Stimulated activated CD8-positive, alpha-beta memory T cell treated with anti-CD3 and anti-CD28 coated beads, Interleukin-12 subunit alpha, Interleukin-12 subunit beta, amount 100 ng/mL, for 24 hours (primary cell): ENCODE results near the gene PLCB1.
"Not testable (repeated sequence)": the region's sequence is repeated elsewhere in the genome, so short reads cannot be mapped to it uniquely, and the experiment has no call there.

ENCODE experiments used
- DNase-seq: peaks from one replicate; pipeline ENCODE4 v3.0.0-alpha.2; 2020; ENCODE audit errors: extremely low read depth

Gene PLCB1

DNA sequence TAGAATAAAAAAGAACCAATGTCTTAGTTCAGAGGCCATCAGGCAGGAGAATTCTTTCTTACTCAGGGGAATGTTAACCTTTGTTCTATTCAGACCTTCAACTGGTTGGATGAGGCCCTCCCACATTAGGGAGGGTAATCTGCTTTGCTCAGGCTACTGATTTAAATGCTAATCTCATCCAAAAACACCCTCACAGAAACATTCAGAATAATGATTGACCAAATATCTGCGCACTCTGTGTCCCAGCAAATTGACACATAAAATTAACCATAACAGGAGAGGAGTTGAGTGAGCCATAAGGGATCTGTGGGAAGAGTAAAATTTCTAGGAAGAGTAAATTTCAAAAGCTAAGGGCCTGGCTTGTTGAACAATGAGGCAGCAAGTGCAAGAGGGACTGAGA is 702.8 kb downstream of the PLCB1 start:
- no peak for DNase-seq

DNA sequence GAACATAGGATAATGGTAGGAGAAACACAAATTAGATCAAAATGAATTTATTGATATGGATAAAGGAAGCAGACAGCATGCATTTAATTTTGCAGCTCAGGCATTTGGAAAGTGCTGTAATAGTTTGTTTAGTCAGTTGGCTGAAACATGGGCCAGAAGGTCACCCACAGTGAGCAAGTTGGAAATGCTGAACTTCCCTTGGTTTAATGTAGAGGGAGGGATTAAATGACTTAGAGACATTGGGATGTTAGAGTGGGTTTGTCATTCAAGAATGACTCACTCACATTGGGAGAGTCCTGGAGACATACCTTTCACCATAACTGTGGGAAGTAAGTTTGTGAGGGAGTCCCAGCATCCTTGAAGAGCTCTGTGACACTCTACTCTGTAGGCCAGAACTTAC is 705.3 kb downstream of the PLCB1 start:
- no peak for DNase-seq

DNA sequence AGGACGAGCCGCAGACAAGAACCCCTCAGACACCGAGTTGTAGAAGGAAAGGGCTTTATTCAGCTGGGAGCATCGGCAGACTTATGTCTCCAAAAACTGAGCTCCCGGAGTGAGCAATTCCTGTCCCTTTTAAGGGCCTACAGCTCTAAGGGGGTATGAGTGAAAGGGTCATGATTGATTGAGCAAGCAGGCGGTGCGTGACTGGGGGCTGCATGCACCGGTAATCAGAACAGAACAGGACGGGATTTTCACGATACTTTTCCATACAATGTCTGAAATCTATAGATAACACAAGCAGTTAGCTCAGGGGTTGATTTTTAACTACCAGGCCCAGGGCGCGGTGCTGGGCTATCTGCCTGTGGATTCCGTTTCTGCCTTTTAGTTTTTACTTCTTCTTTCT is 710.5 kb downstream of the PLCB1 start:
- no peak for DNase-seq

DNA sequence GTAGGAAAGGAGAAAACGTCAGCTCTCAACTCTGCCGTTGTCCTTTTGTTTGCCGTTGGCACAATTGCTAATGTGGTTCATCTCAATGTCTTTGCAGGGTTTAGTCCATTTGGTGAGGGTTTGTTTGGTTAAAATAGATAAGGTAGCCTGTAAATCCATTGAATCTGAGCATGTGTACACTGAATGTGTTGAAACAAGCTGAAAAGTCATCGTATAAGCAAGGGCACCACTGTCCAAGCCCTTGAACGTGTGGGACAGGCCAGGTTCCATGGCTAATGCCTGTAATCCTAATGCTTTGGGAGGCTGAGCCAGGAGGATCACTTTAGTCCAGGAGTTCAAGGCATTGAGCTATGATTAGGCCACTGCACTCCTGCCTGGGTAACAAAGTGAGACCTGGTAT is 712.1 kb downstream of the PLCB1 start:
- no peak for DNase-seq

DNA sequence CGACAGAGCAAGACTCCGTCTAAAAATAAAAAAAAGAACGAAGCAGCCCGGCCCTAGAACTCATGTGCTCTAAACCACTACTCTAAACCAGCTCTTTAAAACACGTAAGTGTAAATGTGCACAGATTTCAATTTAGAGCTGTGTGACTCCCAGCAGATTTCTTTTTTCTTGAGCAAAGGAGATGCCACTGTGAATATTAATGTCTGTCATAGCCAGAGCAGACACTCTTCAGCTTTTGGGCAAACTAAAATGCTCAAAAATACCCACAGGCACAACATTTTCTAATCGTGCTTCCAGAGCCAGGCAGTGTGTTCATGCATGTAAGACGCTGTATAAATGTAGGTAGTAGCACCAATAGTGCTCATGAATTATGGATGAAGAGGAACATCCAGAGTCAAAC is 717.9 kb downstream of the PLCB1 start:
- DNase-seq = no peak

DNA sequence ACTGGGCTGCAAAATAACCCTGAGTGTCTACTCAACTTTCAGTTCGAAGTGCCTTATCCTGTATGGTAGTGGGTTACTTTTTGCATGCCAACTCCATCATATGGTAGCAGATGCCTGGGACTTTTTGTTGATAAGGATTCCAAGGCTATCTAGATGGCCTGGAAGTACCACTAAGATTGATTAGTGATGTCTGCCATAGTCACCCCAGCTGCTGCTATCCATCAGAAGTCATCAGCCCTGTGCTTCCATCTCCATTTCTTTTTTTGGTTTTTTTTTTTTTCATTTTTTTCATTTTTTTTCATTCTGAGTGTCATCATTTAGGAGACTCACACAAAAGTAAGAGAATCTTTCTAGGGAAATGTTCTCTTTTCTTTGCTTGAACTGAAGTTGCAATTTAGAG is 719.4 kb downstream of the PLCB1 start:
- DNase-seq = no peak

DNA sequence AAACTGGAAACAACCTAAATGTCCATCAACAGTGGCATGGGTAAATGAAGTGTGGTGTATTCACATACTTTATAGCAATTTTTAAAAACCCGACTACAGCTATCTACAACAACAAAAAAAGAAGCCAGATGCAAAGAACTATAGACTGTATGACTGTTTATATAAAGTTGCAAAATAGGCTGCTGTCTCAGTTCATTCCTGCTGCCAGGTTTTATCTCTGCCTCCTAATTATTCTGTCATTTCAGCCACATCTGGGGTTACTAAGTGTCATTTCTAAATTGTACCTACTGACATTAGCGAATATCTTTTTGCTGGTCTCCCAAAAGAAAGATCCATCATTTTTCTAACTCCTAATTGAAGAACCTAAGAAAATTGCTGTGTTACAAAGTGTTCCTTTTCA is 719.9 kb downstream of the PLCB1 start:
- DNase-seq = not testable (repeated sequence)

DNA sequence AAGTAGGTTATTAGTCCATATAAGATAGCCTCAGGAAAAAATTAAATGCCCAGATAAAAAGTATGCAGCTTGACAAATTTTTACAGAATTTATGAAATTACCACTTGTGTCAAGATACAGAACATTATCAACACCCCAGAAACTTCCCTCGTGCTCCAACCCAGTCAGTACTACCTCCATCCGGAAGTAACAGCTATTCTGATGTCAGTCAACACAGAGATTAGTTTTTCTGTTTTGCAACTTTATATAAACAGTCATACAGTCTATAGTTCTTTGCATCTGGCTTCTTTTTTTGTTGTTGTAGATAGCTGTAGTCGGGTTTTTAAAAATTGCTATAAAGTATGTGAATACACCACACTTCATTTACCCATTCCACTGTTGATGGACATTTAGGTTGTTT is 721.1 kb downstream of the PLCB1 start:
- not testable (repeated sequence) for DNase-seq

DNA sequence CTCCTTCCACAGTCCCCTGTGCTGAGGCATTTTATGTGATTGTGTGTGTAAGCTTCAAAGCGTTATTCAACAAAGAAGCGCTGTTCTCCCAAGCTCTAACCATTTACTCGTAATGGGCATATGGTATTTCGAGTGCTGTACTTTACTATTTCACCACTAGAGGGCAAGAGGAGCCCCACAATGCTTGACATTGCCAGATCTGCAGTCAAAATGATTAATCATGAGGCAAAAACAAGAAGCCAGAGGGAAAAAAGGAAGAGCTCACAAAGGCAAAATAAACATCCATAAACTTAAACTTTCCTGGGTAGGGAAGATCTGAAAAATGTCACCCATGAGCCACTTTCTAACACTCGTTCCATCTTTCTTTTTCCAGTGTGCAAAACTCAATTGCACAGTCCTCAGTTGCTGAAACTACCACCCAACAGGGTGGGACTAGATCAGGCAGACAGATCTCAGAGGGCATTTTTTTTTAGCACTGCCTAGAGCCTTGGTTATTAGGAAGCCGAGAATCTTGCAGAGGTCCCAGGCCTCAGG is 721.8 kb downstream of the PLCB1 start:
- DNase-seq = no peak

DNA sequence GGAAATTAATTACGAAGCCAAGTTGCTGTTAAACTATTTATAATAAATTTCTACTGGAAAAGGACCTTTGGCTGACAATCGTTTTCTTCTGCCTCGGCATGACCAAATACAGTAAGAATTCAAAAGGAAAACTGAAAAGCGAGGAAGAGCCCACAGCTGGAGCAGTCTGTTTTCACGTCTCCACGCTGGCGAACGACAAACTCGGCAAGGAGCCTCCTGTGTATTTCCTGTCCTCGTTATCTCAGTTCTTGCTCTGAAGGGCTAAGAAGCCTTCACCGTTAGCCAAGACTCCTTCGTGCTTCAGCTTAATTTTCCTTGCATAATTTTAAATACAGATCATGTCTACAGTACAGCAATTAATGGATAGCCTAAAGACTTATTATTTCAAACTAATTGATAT is 722.5 kb downstream of the PLCB1 start:
- no peak for DNase-seq

DNA sequence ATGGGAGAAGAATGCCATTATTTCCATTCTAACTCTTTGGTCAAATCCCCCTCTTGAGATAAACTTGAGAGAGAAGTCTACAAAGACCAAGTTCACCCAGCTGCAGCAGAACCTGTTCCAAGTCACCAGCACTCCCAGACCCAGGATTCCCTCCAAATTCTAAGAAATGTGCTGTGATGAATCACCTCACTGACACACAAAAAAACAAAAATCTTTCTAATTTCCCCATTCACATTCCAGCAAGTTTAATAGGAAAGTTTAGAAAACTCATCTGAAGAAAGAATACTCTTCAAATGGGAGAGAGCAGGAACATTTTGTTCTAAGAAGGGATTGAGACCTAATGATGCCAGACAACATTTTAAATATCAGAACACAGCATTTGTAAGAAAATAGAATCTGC is 723.2 kb downstream of the PLCB1 start:
- DNase-seq = no peak

DNA sequence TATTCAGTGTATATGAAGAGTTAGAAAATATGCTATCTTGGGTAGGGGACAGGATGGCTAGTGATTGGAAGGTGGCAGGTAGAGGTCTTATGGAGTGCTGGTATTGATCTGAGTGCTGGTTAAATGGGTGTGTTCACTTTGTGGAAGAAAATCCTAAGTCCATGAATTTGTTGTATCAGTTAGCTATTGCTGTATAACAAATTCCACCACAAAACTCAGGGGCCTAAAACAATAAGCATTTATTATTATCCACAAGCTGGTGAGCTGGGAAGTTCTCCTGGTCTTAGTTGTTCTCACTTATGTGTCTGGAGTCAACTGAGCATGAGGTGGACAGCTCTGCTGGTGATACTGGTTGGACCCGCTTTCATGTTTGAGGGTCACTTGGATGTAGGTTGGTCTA is 724.6 kb downstream of the PLCB1 start:
- DNase-seq = no peak

DNA sequence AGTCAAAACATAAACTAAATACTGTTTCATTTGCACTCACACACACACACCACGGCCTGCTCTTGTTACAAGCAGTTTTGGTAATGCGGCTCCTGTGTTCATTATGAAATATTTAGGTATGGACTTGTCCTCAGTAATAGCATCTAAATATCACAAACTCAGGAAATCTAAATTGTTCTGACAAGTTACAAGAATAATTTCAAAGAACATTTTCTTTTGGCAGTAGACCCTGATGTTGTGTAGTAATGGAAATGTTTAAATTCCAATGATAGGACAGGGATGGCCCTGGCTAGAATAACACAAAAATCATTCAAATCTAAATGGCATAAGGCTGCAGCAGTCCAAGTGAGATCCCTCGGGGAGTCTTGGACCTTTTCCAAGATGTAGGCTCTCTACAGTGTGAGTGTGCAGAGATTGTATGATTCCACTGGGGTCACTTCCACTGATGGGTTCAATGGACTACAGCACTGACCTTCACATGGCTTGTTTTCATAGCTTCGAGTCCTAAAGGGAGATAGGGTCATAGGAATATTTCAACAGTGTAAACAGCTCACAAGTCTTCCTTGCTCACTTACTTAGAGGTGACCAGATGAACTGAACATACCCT is 726.2 kb downstream of the PLCB1 start:
- no peak for DNase-seq

DNA sequence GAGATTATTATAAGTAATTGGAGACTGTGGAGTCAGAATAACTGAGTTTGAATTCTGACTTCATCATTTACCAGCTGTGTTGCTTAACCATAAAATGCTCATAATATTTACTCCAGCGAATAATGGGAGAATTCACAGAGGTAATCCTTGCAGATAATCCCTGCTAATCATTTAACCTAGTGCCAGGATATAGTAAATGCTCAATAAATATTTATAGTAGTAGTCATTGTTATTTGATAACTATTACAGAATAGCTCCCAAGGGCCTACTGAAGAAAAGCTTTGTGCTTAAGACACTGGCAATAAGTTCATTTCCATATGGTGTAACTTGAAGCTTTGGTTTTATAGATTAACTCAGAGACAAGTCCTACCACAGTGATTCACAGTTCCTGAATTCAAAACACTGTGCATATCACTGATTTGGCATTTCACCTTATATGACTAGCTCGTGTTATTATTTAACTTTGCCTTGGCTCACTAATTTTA is 728.0 kb downstream of the PLCB1 start:
- no peak for DNase-seq

DNA sequence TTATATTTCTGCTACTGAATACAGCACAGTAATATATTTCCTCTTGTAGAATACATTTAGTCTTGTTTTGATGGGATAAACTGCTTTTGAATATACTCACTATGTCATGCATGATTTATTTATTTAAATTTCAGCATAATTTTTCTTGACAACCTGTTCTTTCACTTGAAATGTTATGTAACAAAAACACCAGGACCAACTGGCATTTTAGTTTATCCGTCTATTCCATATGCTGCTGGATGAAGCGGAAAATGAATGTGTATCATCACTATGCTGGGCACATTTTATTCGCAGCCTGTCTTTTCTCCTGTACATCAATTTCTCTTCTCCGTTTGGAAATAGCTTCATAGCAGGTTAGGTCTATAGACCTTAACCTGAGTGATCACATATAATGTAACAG is 730.0 kb downstream of the PLCB1 start:
- no peak for DNase-seq

DNA sequence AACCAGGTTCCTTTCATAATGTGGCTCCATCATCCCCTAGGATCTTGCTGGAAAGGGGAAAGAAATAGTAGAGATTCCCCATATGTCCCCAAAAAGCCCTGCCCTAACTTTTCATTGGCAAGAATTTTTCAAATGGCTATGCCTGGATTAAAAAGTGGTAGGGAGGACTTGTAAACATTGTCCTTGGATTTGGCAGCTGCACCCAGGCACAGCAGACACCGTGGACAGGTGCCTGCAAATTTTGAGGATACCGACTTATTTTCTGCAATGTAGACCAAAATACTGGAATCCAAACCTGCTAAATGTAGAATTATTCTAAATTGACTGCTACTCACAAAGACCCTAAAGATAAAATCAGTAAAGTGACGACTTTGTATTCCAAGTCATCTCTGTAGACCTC is 733.6 kb downstream of the PLCB1 start:
- no peak for DNase-seq

DNA sequence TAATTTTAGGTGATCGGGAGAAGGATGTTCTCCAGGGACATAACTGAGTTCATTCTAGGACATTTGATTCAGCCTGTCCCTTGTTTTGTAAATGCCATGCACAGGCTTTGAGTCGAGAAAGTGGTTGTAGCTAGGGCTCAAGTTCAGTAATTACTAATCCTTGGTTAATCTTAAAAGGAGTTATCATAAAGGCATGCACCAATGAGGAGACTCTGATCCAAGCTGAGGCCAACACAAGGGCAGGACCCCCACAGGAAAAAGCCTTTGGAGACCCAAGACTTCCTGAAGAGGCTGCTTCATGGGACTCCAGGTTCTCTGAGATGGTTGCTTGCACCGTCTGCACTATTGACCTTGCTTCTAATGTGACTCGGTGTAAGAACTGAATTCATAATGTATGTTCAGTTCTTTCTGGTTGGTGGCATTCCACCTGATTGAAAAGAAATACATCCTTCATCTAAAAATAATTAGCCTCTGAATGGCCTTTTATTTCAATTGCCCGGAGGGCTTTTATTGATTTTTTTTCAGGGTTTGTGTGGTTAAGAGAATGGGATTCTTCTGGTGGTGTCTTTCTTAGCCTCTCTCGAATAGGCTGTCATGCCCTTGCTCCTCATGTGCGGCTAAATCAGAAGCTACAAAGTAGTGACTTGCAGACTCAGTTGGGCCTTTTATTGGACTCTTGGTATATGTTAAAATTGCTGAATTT is 735.1 kb downstream of the PLCB1 start:
- DNase-seq = no peak

DNA sequence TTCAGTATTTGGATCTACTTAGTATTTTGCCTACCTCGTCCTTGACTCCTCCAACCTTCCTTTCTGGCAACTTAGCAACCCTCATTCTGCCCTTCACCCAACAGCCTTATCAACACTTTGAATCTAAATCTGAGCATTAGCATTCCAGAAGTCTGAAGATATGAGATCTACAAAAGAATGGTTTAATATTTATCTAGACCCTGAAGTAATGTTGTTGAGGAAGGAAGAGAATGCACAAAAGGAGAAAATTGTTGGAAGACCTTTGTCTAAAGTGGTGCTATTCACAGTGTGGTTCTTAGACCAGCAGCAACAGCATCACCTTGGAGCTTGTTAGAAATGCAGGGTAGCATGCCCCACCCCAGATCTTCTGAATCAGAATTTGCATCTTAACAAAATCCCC is 738.6 kb downstream of the PLCB1 start:
- no peak for DNase-seq

DNA sequence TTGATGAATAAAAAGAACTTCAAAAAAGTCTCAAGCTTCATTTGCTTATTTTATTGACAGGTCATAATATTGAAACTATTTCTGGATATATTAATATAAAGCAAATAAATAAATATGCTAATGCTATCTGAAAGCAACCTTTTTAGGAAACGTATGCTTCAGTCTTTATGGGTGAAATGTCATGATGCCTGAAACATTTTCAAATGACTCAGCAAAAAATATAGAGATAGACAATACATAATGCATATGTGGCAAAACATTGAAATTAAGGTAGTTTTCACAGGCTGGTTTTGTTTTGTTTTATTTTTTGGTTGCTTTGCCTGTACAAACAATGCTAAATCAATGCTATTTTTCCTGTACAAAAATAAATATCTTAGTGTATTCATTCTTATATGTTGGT is 742.4 kb downstream of the PLCB1 start:
- no peak for DNase-seq

DNA sequence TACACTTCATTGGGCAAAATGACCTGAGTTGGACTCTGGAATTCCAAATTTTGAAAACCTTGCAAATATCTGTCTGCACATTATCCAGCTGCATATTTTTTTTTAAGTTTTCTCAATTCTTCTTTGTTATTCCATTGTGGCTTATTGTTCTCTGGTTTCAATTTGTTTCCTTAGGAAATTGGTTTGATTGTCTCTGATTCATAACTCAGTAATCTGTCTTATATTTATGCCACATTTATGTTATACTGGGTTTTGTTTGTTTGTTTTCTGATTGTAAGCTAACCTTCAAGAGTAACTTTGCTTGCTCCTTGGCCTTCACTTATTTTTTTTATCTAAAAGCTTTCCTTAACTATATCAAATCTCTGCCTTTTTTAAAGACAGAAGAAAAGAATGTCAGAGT is 743.5 kb downstream of the PLCB1 start:
- DNase-seq = no peak

DNA sequence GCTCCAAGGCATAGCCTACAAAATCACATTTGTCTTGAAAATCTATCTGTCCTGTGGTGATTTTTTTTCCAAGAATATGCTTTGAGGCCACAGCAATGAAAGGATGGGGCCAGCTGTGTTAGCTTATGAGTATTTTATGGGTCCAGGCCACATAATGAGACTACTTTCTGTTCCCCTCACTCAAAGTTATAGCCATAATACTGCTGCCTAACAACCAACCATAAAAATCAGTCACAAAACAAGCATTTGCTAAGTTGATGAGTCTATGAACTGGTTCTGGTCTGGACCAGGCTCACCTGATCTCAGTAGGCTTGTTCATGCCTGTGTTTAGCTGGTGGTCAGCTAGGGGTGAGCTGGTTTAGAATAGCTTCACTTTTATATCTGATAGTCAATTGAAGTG is 744.3 kb downstream of the PLCB1 start:
- DNase-seq = no peak

DNA sequence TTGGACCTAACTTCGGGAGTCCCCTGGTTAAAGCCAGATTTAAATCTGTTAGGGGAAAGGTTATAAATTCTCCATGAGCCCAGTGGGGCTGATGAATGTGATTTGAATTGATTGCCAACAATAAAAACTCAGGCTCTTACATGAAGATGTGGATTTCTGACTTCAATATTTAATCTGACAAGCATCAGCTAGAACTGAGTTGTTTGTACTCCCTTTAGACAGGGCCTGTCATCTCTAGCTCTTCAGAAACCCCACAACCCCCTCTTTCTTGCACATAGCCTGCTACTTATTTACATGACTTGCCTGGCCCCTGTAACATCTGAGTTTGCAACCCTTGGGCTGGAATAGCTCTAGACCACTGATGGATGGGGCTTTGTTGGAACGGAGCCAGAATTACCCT is 745.2 kb downstream of the PLCB1 start:
- no peak for DNase-seq

DNA sequence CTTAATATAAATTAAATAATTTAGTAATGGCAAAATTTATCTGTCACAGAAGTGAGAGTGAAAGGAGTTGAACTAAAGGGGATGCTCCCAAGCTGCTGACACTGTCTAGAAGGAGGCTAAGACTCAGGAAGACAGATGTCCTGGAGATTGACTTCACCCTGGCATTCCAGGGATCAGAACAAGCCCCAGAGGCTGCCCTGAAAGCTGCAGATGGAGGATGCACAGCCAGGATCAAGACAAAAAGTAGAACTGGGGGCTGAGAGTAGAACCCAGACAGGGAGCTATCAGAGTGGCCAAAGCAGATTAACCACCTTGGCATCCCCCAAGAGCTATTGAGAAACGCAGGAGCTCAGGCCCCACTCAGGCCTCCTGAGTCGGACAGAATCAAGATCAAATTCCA is 747.6 kb downstream of the PLCB1 start:
- DNase-seq = no peak
